Left cardiac atrium (tissue), 4 donors: ENCODE results near the gene SPTLC1. TPM values are rescaled to one million over a fixed set of nuclear protein-coding genes. Genes with fewer than 3 reads are reported as not detected.
A peak's percentile ranks its signal among the peaks of the same experiment; 100 is the strongest.
"Not testable (repeated sequence)": the region's sequence is repeated elsewhere in the genome, so short reads cannot be mapped to it uniquely, and the experiment has no call there.

Experiments used
- ATAC-seq, 2 donors: fragments of 200-7000 bp; cut with Tn5 transposase; one replicate each; pipeline ENCODE4 v1.9.1; 2020; ENCODE audit warnings: mild to moderate bottlenecking in 2 of 2, moderate library complexity in 2 of 2
- DNase-seq: peaks from one replicate; pipeline ENCODE4 v3.0.0-alpha.2; 2020
- intact Hi-C, 2 donors: fragments of 100-400 bp; cut with DNase I; formaldehyde crosslinking; loops; one replicate each; pipeline versions ENCODE4 v1.14.1 to v1.15.1; 2022 to 2023
- total RNA-seq, 2 donors: library from RNA; stranded (reverse); fragmentation: NEBNext Ultra II Directional; extraction: Animal tissue kit (Norgen Biotek cat#: 25700); gene quantifications; one replicate each; pipeline ENCODE4 v1.2.1, GENCODE V29; 2021
- donor health status: DM: no; HTN: yes; CAD: no.
- donor health status: DM: no; HTN: yes; CAD: no; lungs with severe emphysema.
- donor health status: DM: yes; HTN: yes; CAD: no.
- donor health status: Dilated cardiomyopathy.

SPTLC1 gene
- total RNA-seq, 2 donors from 2014 or later, result 29.9 to 31.6 TPM

DNA sequence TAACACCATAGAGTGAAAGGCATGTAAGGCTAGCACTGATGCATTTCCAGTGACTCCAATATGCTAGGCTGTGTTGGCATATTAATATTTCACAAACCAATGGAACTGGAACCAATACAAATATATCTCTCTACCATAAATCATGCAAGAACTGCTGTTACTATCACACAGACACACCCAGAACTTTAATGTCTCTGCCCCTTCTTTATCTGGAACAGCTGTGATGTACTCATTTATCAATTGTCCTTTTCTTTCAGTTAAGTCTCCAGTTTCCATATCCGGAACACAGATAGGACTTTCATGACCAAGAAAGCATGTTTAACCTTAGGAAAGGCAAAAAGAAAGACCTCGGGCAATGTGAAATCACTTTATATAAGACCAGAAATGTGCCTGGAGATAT lies 70.3 kb downstream of the SPTLC1 start:
- intact Hi-C loops, result no loop called here
- ATAC-seq (no peak), DNase-seq (no peak)

DNA sequence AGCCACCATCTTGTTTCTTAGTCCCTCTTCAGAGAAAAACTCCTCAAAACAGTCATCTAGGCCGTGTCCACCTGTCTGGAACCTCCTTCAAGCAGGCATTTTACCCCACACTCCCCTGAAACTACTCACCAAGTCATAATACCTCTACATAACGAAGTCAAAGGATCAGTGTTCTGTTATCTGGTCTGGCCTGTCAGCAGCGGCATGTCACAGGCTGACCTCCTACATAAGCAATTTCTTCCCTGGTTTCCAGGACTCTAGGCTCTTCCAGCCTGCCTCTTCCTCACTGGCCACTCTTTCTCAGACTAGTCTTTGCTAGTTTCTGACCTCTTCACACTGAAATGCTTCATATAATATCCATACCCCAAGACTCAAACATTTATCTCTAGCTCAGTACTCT lies 72.2 kb downstream of the SPTLC1 start:
- intact Hi-C loops, result no loop called here

DNA sequence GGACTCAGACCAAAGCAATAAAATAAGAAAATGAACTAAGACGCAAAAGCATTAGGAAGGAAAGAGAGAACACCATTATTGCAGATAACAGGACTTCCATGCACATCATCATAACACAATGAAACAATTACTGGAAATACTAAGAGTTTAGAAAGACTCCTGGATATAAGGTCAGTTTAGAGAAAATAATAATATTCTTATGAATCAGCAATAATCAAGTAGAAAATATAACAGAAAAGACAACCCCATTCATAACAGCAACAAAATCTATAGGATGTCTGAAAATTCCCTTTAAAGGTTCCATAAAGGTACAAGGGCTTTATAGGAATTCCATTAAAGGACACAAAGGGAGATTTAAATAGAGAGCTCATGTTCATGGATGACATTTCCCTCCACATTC lies 73.0 kb downstream of the SPTLC1 start:
- DNase-seq (no peak), ATAC-seq (no peak)
- intact Hi-C loops, result no loop called here

More for the DNA sequence above, 72.2 kb downstream of the SPTLC1 start:
- ATAC-seq (no peak), DNase-seq (no peak)

DNA sequence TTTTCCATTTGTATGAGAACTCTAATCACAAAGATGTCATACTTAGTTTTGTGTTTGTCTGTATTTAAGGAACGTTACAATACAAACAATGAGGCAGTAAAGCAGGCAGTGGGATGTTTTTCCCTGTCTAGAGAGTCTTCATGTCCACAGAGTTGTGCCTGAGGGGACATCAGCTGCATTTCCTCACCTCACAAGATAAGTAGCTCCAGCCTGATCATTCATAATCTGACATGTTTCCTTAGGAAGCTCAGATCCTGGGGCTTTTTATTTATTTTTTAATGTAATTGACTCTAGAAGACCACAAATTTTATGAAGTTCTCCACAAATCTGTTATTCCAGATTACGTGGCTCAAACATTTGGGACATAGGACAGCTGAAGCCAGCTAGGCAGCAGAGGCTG lies 78.5 kb downstream of the SPTLC1 start:
- ATAC-seq, result no peak
- DNase-seq, result no peak
- intact Hi-C loops, result no loop called here

DNA sequence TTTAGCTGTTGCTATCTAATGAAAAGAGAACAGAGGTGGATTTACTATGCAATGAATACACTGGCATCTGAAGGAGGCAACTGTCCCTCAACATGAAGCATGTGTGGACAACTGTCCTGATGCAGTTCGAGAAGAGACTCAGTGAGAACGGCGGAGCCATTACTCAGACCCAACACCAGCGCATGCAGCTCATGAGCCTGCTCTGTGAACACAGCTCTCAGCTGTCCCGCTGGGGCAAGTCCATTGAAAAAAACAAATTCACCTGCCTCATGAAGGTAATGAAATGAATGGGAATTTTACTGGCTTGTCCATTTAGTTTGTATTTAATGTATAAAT lies 78.8 kb downstream of the SPTLC1 start:
- ATAC-seq (peak in 1 of 2 donors; percentile 55), DNase-seq (no peak)
- intact Hi-C loops, result no loop called here

DNA sequence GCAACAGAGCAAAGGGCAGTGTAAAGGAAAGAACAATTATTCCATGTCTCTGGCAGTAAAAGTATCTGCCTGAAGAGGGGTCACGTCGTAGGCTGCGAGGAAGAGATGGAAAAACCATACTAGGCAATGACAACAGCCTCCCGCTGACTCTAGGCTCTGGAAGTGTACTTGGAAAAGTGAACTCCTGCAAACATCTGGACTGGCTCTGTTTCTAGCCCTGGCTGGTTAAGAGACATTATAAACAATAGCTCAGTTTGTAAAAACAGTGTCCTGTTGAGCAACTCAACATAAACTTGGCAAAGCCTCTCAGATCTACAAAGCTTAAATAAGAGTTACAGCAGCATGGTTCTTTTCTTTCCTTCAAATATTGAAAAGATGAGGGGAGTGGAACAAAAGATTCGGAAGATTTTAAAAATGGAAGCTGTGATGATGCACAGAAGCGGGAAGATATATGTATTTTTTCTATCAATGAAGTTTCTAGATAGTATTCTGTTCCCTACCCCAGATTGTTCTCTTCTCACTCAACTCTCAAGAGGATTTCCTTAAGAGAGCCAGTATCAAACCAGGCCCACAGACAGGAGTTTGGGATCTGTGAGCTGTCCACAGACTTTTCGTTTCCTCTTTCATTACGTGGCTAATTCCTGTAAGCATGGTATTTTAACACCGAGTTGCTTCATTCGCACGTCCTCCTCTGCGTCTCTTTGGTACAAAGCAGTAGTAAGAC lies 79.4 kb downstream of the SPTLC1 start:
- ATAC-seq (peak; percentile 61 to 86), DNase-seq (peak; percentile 31)
- intact Hi-C loops, result no loop called here

DNA sequence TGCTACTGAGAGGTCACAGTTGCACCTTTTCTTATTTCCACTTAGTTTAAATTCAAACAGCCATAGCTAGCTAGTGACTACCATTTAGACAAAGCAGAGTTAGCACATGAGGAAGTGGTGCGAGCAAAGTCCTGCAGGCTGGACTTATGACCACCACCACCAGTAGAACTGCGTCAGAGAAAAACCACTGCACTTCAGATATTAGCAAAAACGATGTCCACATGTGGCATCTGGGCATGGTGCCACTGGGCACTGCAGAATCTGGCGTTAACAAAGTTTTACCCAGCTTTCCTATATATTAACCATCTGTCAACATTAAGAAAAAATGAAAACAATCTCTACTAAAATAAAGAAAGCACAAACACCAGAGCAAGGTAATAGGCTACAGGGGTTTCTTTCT lies 80.1 kb downstream of the SPTLC1 start:
- DNase-seq, result no peak
- ATAC-seq, result no peak
- intact Hi-C loops, result no loop called here

DNA sequence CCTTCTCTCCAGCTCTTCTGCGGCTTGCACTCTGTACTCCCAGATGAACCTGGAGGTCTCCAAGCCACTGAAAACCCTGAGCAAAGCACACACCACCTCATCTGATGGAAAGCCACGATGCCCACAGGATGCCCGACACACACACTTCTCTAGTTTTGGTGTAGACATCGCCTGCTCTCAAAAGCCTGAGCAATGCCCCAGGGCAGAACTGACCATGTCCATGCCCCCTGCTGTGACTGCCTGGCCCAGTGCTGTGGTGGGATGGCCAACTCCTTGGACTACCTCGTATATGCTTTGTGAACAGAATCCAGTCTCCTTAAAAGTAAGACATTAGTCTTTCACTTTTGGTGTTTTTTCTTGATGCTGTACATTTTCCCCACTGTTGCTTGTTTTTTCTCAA lies 81.2 kb downstream of the SPTLC1 start:
- intact Hi-C loops, result no loop called here
- ATAC-seq, result no peak
- DNase-seq, result no peak

DNA sequence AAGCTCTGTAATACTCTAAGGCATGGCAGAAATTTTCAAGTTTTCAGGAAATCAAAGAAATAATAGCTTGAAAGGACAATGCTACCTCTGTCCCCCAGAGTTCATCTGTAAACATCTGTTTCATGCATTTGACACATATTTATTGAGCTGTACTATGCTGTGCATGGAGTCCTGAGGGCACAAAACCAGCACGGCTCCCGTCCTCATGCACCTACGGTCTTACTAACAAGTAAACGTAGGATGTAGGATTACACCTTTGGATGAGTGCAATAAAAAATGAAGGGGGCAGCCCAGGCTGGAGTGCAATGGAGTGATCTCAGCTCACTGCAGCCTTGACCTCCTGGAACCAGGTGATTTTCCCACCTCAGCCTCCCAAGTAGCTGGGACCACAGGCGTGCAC lies 81.9 kb downstream of the SPTLC1 start:
- ATAC-seq (no peak), DNase-seq (no peak)
- intact Hi-C loops, result no loop called here

DNA sequence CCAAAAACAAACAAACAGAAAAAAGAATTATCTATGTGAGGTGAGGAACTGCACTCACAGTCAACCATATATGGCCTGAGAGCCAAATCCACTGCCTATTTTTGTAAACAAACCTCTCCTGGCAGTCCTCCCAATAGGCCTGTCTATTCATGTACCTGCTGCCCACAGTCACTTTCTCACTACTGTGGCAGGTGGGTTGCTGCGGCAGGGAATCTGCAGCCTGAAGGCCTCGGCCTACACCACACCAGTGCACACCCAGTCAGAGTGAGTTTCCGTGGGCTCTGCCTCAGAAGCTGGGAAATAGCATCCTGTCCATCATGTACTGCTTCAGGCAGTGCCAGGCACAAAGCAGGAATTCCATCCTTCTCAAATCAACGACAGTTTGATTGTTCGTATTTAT lies 82.3 kb downstream of the SPTLC1 start:
- intact Hi-C loops, result no loop called here
- ATAC-seq, result no peak

DNA sequence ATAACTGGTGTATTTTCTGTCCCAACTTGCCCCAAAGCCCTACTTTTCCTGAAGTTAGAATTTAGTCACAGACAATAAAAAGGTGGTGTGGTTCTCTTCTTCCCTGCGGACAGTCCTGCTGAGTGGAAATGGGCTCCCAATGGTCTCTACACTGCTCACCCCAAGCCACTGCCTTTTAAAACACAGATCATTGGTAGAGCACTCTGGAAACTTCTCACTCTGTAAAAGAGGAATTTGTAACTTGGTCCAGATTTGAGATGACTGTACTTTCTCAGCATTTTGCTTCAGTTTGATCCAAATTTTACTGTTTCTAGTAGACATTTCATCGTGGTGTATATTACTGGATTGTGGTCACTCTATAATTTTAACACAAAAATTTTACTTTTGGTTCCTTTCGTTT lies 84.8 kb downstream of the SPTLC1 start:
- intact Hi-C loops, result no loop called here
- no peak for DNase-seq
- ATAC-seq, result no peak

More for the DNA sequence above, 82.3 kb downstream of the SPTLC1 start:
- DNase-seq, result no peak

DNA sequence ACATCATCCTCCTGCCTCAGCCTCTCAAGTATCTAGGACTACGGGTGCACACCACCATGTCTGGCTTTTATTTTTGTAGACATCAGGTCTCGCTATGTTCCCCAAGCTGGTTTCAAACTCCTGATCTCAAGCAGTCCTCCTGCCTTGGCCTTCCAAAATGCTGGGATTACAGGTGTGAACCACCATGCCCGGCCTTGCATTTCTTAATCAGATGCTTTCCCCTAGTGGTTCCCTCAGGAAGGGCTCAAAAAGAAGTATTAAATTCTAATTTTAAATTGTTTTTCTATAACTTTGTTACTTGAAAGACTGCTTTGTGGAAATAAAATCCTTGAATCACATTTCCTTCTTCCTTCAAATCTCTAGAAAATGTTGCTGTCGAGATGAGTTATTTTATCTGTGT lies 85.7 kb downstream of the SPTLC1 start:
- ATAC-seq (no peak), DNase-seq (no peak)
- intact Hi-C loops, result no loop called here

DNA sequence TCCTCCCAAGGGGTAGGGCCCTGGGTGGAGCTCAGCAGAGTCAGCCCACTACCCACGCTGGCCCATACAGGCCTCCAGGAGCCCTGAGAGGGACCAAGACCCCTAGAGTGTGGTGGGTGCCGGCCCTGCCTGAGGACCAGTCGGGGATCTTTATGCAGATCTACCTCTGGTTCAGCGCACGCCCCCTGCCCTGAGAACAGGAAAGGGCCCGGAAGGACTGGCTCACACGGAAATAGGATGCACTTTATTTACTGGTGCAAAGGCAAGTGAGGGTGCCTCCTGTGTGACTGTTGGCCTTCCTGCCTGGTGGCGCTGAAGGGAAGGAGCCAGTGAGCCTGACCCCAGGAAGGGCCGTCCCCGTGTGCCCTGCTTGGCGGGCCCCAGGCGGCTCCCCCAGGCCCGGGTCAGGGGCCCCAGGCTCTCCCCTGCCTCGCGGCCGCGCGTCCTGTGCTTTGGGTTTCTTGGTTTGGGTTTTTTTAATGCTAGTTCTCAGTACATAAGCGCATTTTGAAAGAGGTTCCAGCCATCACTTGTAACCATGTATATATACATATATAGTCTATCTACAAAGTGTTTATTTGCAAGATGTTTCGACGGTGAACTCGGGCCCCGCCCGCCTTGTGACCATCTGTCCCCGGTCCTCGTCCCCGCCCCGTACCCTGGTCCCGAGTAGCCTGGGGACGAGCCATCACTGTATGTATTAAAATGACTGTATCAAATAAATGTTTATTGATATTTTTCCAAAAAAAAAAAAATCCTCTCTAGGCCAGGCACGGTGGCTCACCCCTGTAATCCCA lies 88.8 kb downstream of the SPTLC1 start:
- intact Hi-C loops, result no loop called here
- DNase-seq (no peak), ATAC-seq (no peak)

DNA sequence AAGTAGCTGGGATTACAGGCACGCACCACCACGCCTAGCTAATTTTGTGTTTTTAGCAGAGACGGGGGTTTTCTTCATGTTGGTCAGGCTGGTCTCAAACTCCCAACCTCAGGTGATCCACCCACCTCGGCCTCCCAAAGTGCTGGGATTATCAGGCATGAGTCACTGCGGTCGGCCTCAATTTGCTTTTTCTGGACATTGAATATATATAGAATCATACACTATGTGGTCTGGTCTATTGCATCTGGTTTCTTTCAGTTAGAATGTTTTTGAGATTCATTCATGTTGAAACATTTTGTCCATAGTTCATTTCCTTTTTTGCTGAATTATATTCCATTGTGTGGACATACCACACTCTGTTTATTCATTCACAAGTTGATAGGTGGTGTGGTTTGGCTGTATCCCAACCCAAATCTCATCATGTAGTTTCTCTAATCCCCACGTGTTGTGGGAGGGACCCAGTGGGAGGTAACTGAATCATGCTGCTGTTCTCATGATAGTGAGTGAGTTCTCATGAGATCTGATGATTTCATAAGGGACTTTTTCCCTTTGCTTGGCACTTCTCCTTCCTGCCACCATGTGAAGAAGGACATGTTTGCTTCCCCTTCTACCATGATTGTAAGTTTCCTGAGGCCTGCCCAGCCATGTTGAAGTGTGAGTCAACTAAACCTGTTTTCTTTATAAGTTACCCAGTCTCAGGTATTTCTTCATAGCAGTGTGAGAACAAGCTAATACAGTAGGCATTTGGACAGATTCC lies 93.2 kb downstream of the SPTLC1 start:
- intact Hi-C loops, ATAC-seq, DNase-seq: not testable (repeated sequence)

DNA sequence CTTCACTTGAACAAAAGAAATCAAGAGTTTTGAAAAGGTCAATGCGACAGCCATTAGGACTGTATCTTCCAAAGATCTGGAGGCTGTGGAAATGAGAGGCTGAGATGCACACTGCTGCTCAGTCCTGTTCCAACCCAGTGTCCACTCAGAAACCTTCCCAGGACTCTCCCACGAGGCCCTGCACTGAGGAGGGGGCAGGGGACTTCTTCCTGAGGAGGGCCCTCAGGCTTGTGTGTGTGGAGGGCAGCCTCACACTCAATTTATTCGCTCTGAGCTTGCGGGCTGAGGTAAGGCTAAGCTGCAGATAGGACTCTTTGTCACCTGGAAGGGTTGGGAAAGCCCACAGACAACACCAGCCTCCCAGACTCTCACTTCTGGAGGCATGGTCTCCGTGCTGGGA lies 95.6 kb downstream of the SPTLC1 start:
- ATAC-seq (no peak), DNase-seq (no peak)
- intact Hi-C loops, result no loop called here

DNA sequence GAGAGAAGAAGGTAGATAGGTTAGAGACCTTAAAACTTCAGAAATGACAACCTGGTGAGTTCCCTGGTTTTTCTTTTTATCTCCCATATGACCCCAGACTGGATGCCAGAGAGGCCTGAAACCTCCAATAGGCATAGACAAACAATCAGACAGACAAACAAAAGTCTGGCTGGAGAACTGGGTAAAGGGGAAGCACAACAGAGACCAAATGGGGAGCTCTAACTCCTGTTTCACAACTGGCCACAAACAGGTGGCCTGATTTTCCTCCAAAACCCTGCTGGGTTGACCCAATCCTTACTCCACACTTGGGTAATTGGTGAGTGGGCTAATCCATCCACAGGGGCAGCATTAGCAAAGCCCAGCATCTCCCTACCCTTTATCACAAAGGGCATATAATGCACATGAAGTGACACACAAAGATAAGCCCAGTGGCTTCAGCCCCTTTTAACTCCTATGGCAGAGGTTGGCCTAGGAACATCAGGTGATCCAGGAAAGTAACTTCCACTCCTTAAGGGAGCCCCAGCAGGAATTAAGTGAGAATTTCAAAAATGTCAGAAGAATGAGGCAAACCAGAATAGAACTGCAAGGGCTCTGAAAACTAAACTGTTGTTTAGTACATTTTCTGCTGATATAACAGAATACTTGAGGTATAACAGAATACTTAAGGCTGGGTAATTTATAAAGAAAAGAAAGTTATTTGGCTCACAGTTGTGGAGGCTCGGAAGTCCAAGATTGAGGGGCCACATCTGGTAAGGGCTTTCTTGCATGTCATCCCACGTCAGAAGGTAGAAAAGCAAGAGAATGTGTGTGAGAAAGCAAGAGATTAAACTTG lies 104.3 kb downstream of the SPTLC1 start:
- DNase-seq (no peak), ATAC-seq (peak in 1 of 2 donors; percentile 82)
- intact Hi-C loops, result no loop called here

DNA sequence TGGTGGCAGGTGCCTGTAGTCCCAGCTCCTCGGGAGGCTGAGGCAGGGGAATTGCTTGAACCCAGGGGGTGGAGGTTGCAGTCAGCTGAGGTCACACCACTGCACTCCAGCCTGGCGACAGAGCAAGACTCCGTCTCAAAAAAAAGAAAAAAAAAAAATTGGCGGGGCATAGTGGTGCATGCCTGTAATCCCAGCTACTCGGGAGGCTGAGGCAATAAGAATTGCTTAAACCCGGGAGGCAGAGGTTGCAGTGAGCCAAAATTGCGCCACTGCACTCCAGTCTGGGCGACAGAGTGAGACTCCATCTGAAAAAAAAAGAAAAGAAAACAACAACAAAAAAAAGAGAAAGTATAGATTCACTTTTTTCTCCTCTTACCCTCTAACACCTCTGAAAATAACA lies 105.0 kb downstream of the SPTLC1 start:
- ATAC-seq, result peak in 1 of 2 donors; percentile 76
- DNase-seq, intact Hi-C loops: not testable (repeated sequence)

DNA sequence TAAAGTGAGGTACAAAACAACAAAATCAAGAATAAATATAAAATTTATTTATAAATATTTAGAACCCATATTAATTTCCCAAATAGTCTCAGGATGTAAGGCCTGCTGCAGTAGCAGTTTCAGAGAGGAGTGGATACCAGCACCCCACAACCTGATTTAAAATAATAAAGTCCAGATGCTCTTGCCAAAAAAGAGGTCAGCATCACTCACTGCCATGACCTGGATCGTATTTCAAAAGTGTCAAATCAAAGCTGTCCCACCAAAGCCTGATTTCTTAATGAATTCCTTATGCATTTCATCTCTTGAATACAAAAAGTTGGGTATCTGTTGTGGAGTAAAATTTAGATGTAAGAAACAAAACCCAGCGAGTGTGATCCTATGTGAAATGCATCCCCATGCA lies 107.2 kb downstream of the SPTLC1 start:
- no peak for DNase-seq
- intact Hi-C loops, result no loop called here
- no peak for ATAC-seq

DNA sequence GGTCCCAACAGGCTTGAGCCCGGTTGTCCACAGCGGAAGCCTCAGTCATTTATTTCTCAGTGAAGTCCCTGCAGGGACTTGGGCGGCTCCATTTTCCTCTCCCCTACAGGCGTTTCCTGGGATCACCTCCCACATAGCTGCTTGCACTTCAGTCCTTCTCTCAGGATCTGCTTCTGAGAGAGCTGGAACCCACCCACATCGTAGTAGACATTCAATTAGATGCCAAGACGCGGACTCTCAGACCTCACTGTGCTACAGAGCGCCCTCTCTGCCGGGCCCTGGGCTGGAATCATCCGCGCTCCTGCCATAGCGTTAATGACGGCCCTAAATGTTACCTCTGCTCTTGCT lies 111.2 kb downstream of the SPTLC1 start:
- no peak for DNase-seq
- no peak for ATAC-seq
- intact Hi-C loops, result no loop called here
